Loucy (cell line): ENCODE measurements around the gene HSPBP1.

ENCODE experiments used
- EZH2phosphoT487 ChIP-seq: fragments of 200-600 bp; IDR thresholded peaks from 2 replicates; pipeline ENCODE4 v1.6.1; 2018; ENCODE audit warnings: antibody characterized with exemption, mild to moderate bottlenecking, moderate library complexity, borderline replicate concordance
- TF ChIP-seq, protein P1 (sequence below): fragments of 200-600 bp; sonication (generic); conservative IDR thresholded peaks from 2 replicates; pipeline ENCODE4 v1.5.1; 2014; ENCODE audit warnings: mild to moderate bottlenecking, antibody characterized with exemption, low read length

DNA sequence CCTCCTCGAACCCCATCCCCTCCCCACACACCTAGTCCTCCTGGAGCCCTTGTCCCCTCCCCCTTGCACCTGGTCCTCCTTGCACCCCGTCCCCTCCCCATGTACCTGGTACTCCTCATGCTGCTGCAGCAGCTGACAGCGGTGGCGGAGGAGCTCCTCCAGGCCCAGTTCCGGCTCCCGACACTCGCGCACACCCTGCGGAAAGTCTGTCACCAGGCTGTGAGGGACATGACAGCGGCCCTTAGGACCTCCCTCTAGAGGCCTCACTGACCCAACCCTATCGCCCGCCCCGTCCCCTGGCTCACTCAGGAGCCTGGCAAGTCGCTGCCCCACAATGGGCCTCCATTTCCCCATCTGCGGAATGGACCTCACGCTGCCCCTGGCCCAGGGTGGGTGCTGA, 14.7 kb downstream of the HSPBP1 start:
- TF ChIP-seq, protein P1, sequence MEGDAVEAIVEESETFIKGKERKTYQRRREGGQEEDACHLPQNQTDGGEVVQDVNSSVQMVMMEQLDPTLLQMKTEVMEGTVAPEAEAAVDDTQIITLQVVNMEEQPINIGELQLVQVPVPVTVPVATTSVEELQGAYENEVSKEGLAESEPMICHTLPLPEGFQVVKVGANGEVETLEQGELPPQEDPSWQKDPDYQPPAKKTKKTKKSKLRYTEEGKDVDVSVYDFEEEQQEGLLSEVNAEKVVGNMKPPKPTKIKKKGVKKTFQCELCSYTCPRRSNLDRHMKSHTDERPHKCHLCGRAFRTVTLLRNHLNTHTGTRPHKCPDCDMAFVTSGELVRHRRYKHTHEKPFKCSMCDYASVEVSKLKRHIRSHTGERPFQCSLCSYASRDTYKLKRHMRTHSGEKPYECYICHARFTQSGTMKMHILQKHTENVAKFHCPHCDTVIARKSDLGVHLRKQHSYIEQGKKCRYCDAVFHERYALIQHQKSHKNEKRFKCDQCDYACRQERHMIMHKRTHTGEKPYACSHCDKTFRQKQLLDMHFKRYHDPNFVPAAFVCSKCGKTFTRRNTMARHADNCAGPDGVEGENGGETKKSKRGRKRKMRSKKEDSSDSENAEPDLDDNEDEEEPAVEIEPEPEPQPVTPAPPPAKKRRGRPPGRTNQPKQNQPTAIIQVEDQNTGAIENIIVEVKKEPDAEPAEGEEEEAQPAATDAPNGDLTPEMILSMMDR, result no peak
- no peak for TF ChIP-seq EZH2phosphoT487
